ENCODE measurements around the gene ANKAR.
"Not testable (repeated sequence)": the region's sequence is repeated elsewhere in the genome, so short reads cannot be mapped to it uniquely, and the experiment has no call there.

Gene ANKAR

GRCh38 chr2:189674374-189675112 is at the start of gene ANKAR:
ANKAR (plus strand) TSS chr2:189674670; CDS start chr2:189676491, 1,821 bp downstream.
- DNase-seq = peak; percentile 78

- DNase-seq = no peak
These were observed 48.8 kb upstream of the ANKAR start for GRCh38 chr2:189625636-189626035.

- no peak for DNase-seq
These were observed 46.7 kb upstream of the ANKAR start for GRCh38 chr2:189627789-189628188.

- no peak for DNase-seq
These were observed 45.5 kb upstream of the ANKAR start for GRCh38 chr2:189628817-189629530.

- DNase-seq = no peak
These were observed 44.7 kb upstream of the ANKAR start for GRCh38 chr2:189629531-189630453.

GRCh38 chr2:189631849-189632248 is 42.6 kb upstream of the ANKAR start:
- DNase-seq = no peak

- no peak for DNase-seq
These were observed 41.1 kb upstream of the ANKAR start for GRCh38 chr2:189633392-189633811.

- no peak for DNase-seq
These were observed 39.1 kb upstream of the ANKAR start for GRCh38 chr2:189635353-189635752.

GRCh38 chr2:189638301-189639006 is 36.0 kb upstream of the ANKAR start:
- no peak for DNase-seq

GRCh38 chr2:189639007-189639609 is 35.4 kb upstream of the ANKAR start:
- no peak for DNase-seq

GRCh38 chr2:189641002-189641401 is 33.5 kb upstream of the ANKAR start:
- DNase-seq = no peak

GRCh38 chr2:189641590-189641989 is 32.9 kb upstream of the ANKAR start:
- peak; percentile 68 for DNase-seq

- no peak for DNase-seq
These were observed 27.9 kb upstream of the ANKAR start for GRCh38 chr2:189646521-189646920.

GRCh38 chr2:189648846-189649509 is 25.5 kb upstream of the ANKAR start:
- no peak for DNase-seq

- DNase-seq = no peak
These were observed 23.2 kb upstream of the ANKAR start for GRCh38 chr2:189651284-189651683.

- not testable (repeated sequence) for DNase-seq
These were observed 21.0 kb upstream of the ANKAR start for GRCh38 chr2:189653464-189653863.

- no peak for DNase-seq
These were observed 19.8 kb upstream of the ANKAR start for GRCh38 chr2:189654641-189655040.

GRCh38 chr2:189657867-189658266 is 16.6 kb upstream of the ANKAR start:
- DNase-seq = peak; percentile 57

GRCh38 chr2:189658306-189659212 is 15.9 kb upstream of the ANKAR start:
- no peak for DNase-seq

- DNase-seq = no peak
These were observed 14.7 kb upstream of the ANKAR start for GRCh38 chr2:189659734-189660133.

- DNase-seq = no peak
These were observed 13.7 kb upstream of the ANKAR start for GRCh38 chr2:189660803-189661147.
